HG03108 (cell line): ENCODE results near the gene DHX16.

Source experiments
- ATAC-seq: cut with Tn5 transposase; IDR thresholded peaks from one replicate; pipeline ENCODE4 v1.9.1; 2021; ENCODE audit warnings: moderate library complexity; ENCODE audit not compliant: unreplicated experiment

The DHX16 gene

GRCh38 chr6:30696432-30696831 lies 23.6 kb upstream of the DHX16 start:
- ATAC-seq: no peak

GRCh38 chr6:30691208-30691847 lies 18.5 kb upstream of the DHX16 start:
- ATAC-seq: no peak

- peak; percentile 26 for ATAC-seq
Measured at GRCh38 chr6:30690403-30691207, 17.8 kb upstream of the DHX16 start, which contains the start of gene NRM. TSS of gene NRM (minus strand) at chr6:30690984. CDS start at chr6:30690974, 10 bp downstream.

GRCh38 chr6:30689985-30690384 lies 17.2 kb upstream of the DHX16 start:
- ATAC-seq: no peak

- ATAC-seq: no peak
Measured at GRCh38 chr6:30689022-30689865, 16.4 kb upstream of the DHX16 start.

- peak; percentile 16 for ATAC-seq
Measured at GRCh38 chr6:30688569-30688968, 15.8 kb upstream of the DHX16 start.

- no peak for ATAC-seq
Measured at GRCh38 chr6:30687659-30688431, 15.0 kb upstream of the DHX16 start.

- peak; percentile 44 for ATAC-seq
Measured at GRCh38 chr6:30686908-30687658, 14.3 kb upstream of the DHX16 start.

- no peak for ATAC-seq
Measured at GRCh38 chr6:30686009-30686907, 13.5 kb upstream of the DHX16 start, which contains the start of gene PPP1R18. TSS of gene PPP1R18 (minus strand) at chr6:30686645. CDS start at chr6:30686018, 627 bp downstream.

GRCh38 chr6:30685157-30686008 lies 12.6 kb upstream of the DHX16 start:
- ATAC-seq: no peak

- ATAC-seq: no peak
Measured at GRCh38 chr6:30684386-30685156, 11.8 kb upstream of the DHX16 start.

- no peak for ATAC-seq
Measured at GRCh38 chr6:30683980-30684338, 11.2 kb upstream of the DHX16 start.

GRCh38 chr6:30683183-30683979 lies 10.6 kb upstream of the DHX16 start:
- ATAC-seq: no peak

GRCh38 chr6:30682143-30683117 lies 9.6 kb upstream of the DHX16 start:
- peak; percentile 35 for ATAC-seq

- ATAC-seq: no peak
Measured at GRCh38 chr6:30681766-30682142, 8.9 kb upstream of the DHX16 start.
